Erythroblast (primary cell): ENCODE data around the gene GRB7.

Source experiments
- GATA1 ChIP-seq: IDR thresholded peaks from 2 replicates; pipeline ENCODE4 v1.6.1; 2011; ENCODE audit warnings: low read depth, mild to moderate bottlenecking, control low read depth, low read length, moderate library complexity
- POLR2A ChIP-seq: IDR thresholded peaks from 2 replicates; pipeline ENCODE4 v1.6.1; 2011; ENCODE audit warnings: mild to moderate bottlenecking, low read length

- no peak for TF ChIP-seq POLR2A
- no peak for TF ChIP-seq GATA1
Measured at GRCh38 chr17:39772415-39772814, 34.7 kb downstream of the GRB7 start.
